ENCODE measurements around the gene MALAT1.

DNA sequence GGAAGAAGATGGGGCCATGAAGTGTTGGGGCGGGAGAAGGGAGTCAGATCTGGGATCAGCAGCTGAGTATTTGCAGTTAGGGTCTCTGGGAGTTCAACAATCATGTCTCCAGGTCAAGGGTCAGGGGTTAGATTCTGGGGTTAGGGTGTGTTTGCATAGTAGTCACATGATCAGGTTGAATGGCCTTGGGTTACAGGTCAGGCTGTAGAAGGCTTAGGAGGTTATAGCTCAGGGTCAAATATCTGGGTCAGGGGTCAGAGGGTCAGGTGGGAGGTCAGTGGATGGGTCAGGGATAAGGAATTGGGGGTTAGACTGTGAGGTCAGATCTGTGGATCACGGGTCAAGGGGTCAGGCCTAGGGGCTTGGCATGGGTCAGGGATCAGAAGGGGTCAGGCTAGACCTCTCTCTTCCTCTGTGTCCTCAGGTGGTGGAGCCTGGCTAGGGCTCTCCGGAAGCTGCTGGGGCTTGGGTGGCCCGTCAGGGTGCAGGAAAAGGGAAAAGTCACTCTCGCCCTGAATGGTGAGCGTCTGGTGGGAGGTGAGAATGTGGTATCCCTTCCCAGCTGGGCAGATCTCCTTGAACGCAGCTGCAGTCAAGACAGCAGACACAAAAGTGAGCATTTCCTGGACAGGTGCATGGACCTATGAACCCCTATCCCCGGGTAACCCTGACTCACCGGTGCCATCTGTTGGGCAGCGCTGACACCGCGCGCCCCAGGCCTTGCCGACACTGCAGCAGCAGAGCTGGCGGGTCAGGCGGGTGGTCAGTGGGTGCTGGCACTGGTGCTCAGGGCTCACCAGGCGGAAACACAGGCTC, 52.9 kb downstream of the MALAT1 start:
- TF ChIP-seq, protein P1, sequence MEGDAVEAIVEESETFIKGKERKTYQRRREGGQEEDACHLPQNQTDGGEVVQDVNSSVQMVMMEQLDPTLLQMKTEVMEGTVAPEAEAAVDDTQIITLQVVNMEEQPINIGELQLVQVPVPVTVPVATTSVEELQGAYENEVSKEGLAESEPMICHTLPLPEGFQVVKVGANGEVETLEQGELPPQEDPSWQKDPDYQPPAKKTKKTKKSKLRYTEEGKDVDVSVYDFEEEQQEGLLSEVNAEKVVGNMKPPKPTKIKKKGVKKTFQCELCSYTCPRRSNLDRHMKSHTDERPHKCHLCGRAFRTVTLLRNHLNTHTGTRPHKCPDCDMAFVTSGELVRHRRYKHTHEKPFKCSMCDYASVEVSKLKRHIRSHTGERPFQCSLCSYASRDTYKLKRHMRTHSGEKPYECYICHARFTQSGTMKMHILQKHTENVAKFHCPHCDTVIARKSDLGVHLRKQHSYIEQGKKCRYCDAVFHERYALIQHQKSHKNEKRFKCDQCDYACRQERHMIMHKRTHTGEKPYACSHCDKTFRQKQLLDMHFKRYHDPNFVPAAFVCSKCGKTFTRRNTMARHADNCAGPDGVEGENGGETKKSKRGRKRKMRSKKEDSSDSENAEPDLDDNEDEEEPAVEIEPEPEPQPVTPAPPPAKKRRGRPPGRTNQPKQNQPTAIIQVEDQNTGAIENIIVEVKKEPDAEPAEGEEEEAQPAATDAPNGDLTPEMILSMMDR (IDR thresholded peaks at IDR 0.05), result peak; percentile 46 to 84 (median 68)
- peak; percentile 42 to 60 for TF ChIP-seq POLR2A (IDR thresholded peaks at IDR 0.05)
